Measurements from ENCODE around the gene ZNF554. TPM values are rescaled to one million over a fixed set of nuclear protein-coding genes. Genes with fewer than 3 reads are reported as not detected.

The ZNF554 gene
- total RNA-seq, 2 donors from 2014 or later = 3.6 to 4.4 TPM

- intact Hi-C loops (cut with DNase I) = no loop called here
- H3K27me3 ChIP-seq = no peaks in the 10 kb centered on the region
- H3K9me3 ChIP-seq = no peaks in the 10 kb centered on the region
- TF ChIP-seq POLR2A (IDR thresholded peaks at IDR 0.05) (no peak), CTCF (IDR thresholded peaks at IDR 0.05) (no peak)
- no peak for ATAC-seq
- no peak overlapping the region for H3K4me3 ChIP-seq
- DNase-seq = no peak
- no peak overlapping the region for H3K27ac ChIP-seq
- 89 to 92% methylated on average over 18 to 31 of the region's 35 CpGs for WGBS, 2 donors
- no peaks in the 10 kb centered on the region for H3K4me1 ChIP-seq
- peaks cover 0 to 3% of the 10 kb centered on the region in 2 donors for H3K36me3 ChIP-seq (replicated peaks in 1 of 2; ENCODE audit: insufficient read depth in 1 of 2, low read depth in 2 of 2)
These were observed 6.2 kb upstream of the ZNF554 start for GRCh38 chr19:2813235-2814160.

- TF ChIP-seq POLR2A (IDR thresholded peaks at IDR 0.05) (no peak), CTCF (IDR thresholded peaks at IDR 0.05) (no peak)
- DNase-seq (no peak), ATAC-seq (no peak)
- H3K4me3 ChIP-seq = no peak overlapping the region
- no peaks in the 10 kb centered on the region for H3K9me3 ChIP-seq
- H3K36me3 ChIP-seq (replicated peaks in 1 of 2; ENCODE audit: insufficient read depth in 1 of 2, low read depth in 2 of 2) = no peaks in the 10 kb centered on the region
- no peaks in the 10 kb centered on the region for H3K4me1 ChIP-seq
- H3K27ac ChIP-seq = no peak overlapping the region
- intact Hi-C loops (cut with DNase I) = no loop called here
- 92 to 97% methylated on average over 6 to 11 of the region's 11 CpGs for WGBS, 2 donors
- no peaks in the 10 kb centered on the region for H3K27me3 ChIP-seq
These were observed 5.2 kb upstream of the ZNF554 start for GRCh38 chr19:2814426-2814825.

- intact Hi-C loops (cut with DNase I) = no loop called here
- H3K4me3 ChIP-seq = no peak overlapping the region
- no peak for ATAC-seq
- 83 to 94% methylated on average over 7 to 13 of the region's 13 CpGs for WGBS, 2 donors
- no peaks in the 10 kb centered on the region for H3K9me3 ChIP-seq
- no peak overlapping the region for H3K27ac ChIP-seq
- no peaks in the 10 kb centered on the region for H3K4me1 ChIP-seq
- no peak for DNase-seq
- H3K36me3 ChIP-seq (replicated peaks in 1 of 2; ENCODE audit: insufficient read depth in 1 of 2, low read depth in 2 of 2) = no peaks in the 10 kb centered on the region
- no peaks in the 10 kb centered on the region for H3K27me3 ChIP-seq
- no peak for TF ChIP-seq POLR2A (IDR thresholded peaks at IDR 0.05)
- no peak for TF ChIP-seq CTCF (IDR thresholded peaks at IDR 0.05)
These were observed 4.5 kb upstream of the ZNF554 start for GRCh38 chr19:2815191-2815614.

GRCh38 chr19:2815923-2816322 lies 3.7 kb upstream of the ZNF554 start:
- TF ChIP-seq CTCF (IDR thresholded peaks at IDR 0.05) = no peak
- TF ChIP-seq POLR2A (IDR thresholded peaks at IDR 0.05) = no peak
- peaks cover 7% of the 10 kb centered on the region for H3K4me1 ChIP-seq
- no peak overlapping the region for H3K4me3 ChIP-seq
- H3K27ac ChIP-seq = no peak overlapping the region
- WGBS, 2 donors = 78 to 85% methylated on average over 6 to 15 of the region's 15 CpGs
- DNase-seq (no peak), ATAC-seq (no peak)
- no peaks in the 10 kb centered on the region for H3K27me3 ChIP-seq
- no peaks in the 10 kb centered on the region for H3K36me3 ChIP-seq (replicated peaks in 1 of 2; ENCODE audit: insufficient read depth in 1 of 2, low read depth in 2 of 2)
- intact Hi-C loops (cut with DNase I) = no loop called here
- H3K9me3 ChIP-seq = no peaks in the 10 kb centered on the region
